NT2/D1 (cell line): ENCODE measurements around the gene COL21A1.

Experiments
- DNase-seq: peaks from one replicate; pipeline ENCODE4 v3.0.0-alpha.2; 2011; ENCODE audit warnings: low read depth, low spot score
- H3K27me3 ChIP-seq: 2 replicates; pipeline ENCODE4 v1.6.0; 2011; ENCODE audit warnings: mild to moderate bottlenecking; ENCODE audit not compliant: insufficient read length, insufficient read depth
- H3K36me3 ChIP-seq: 2 replicates; pipeline ENCODE4 v1.6.1; 2011; ENCODE audit warnings: mild to moderate bottlenecking, low read length, mixed read lengths; ENCODE audit not compliant: insufficient read depth, insufficient read length
- H3K4me1 ChIP-seq: 2 replicates; pipeline ENCODE4 v1.5.1; 2011; ENCODE audit not compliant: insufficient read depth, insufficient read length
- H3K4me3 ChIP-seq: 2 replicates; pipeline ENCODE4 v1.5.1; 2011; ENCODE audit warnings: low read depth; ENCODE audit not compliant: insufficient read length
- H3K9ac ChIP-seq: 2 replicates; pipeline ENCODE4 v1.6.0; 2011; ENCODE audit warnings: low read depth; ENCODE audit not compliant: insufficient read length
- H3K9me3 ChIP-seq: 2 replicates; pipeline ENCODE4 v1.5.1; 2011; ENCODE audit warnings: mild to moderate bottlenecking, low read length; ENCODE audit not compliant: insufficient read depth
- SUZ12 ChIP-seq: IDR thresholded peaks from 2 replicates; pipeline ENCODE4 v1.6.1; 2011; ENCODE audit not compliant: insufficient read length, insufficient read depth; ENCODE audit errors: extremely low read depth
- YY1 ChIP-seq: IDR thresholded peaks from 2 replicates; pipeline ENCODE4 v1.6.1; 2011; ENCODE audit not compliant: insufficient read length, insufficient read depth
- ZNF274 ChIP-seq: IDR thresholded peaks from 2 replicates; pipeline ENCODE4 v1.6.1; 2011; ENCODE audit warnings: mild to moderate bottlenecking, low read depth, low read length

COL21A1 gene

DNA sequence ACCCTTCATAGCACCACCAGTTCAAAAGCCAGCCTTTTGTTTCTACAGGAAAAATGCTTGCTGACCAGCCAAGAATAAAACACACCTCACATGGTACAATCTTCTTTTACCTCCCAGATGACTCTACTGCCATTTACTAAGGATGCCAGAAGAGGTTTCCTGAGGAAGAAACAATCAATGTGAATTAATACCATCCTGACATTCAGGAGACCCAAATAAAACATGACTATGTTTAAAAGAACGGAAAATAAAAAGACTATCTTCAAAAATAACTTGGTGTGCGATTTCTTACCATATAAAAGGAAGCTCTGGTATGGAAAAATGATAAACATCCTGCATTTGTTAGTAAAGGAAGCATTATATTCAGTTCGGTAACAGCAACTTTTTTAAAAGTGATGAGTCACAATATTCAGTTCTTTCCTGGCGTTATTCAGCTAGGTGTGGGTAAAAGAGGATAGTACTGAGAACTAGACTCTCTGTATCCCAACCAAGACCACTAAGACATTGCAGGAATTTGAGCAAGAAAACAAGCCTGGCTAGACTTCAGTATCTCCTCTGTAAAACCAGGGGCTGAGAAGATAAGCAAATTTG, 16.3 kb downstream of the COL21A1 start:
- no peak for DNase-seq
- H3K4me3 ChIP-seq, result no peak overlapping the region
- no peak overlapping the region for H3K9ac ChIP-seq
- H3K4me1 ChIP-seq, result no peaks in the 10 kb centered on the region
- TF ChIP-seq YY1, result no peak
- no peak for TF ChIP-seq SUZ12
- TF ChIP-seq ZNF274, result no peak
- no peaks in the 10 kb centered on the region for H3K27me3 ChIP-seq
- no peaks in the 10 kb centered on the region for H3K36me3 ChIP-seq
- H3K9me3 ChIP-seq, result no peaks in the 10 kb centered on the region

DNA sequence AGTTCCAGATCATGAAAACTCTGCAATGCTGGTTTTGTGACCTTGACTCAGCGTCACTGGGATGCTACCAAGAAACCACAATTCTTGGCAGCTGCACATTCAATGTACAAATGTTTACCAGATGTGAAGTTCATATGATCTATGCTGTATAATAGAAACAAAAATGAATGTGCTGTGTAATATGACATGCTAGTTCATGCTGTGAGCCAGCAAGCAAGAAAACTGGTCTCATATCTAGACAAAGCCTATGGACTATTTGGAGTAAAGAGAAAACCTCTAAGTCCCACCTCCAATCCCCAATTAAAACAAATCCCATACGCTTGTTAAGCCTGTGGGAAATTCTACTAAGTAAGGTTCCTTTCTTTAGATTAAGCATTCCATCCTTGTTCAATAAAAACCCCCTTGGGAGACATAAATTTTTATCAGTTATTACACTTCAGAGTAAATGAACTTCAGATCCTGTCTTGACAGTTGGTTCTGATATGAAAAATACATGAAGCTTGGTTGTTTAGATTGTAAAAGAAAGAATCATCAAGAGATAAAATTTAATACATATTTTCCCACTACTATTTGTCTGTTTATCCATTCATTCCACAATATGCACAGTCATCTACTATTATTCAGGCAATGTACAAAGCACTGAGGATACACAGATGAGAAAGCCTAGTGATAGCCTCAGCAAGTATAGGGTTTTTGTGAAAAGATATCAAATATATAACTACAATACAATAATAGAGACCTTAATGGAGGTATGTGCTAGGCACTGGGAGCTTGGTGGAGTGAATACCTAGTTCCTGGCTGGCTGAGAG, 20.1 kb downstream of the COL21A1 start:
- H3K36me3 ChIP-seq, result no peaks in the 10 kb centered on the region
- H3K9ac ChIP-seq, result no peak overlapping the region
- no peaks in the 10 kb centered on the region for H3K27me3 ChIP-seq
- no peak overlapping the region for H3K4me3 ChIP-seq
- DNase-seq, result no peak
- H3K4me1 ChIP-seq, result no peaks in the 10 kb centered on the region
- no peaks in the 10 kb centered on the region for H3K9me3 ChIP-seq
- TF ChIP-seq SUZ12 (no peak), ZNF274 (no peak), YY1 (no peak)

DNA sequence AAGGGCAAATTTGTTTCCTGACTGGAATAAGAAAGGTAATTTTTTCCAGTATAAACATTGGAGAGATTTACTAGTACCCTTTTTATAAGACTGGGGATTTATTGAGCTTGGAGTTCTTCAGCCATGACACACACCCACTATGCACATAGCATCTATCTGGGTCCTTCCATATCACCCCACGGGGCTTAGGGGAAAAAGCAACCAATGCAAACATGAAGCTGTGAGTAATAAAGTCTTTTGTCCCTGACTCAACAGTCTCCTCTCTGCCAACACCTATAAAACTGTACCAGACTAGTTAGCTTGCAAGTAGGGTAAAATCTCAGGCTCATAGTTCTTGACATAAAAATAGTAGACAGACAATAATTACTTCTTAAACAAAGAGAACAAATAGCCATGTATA, 23.4 kb downstream of the COL21A1 start:
- no peaks in the 10 kb centered on the region for H3K27me3 ChIP-seq
- no peak for DNase-seq
- no peak overlapping the region for H3K4me3 ChIP-seq
- H3K4me1 ChIP-seq, result no peaks in the 10 kb centered on the region
- TF ChIP-seq SUZ12, result no peak
- no peak for TF ChIP-seq ZNF274
- TF ChIP-seq YY1, result no peak
- H3K9ac ChIP-seq, result no peak overlapping the region
- H3K9me3 ChIP-seq, result no peaks in the 10 kb centered on the region
- H3K36me3 ChIP-seq, result no peaks in the 10 kb centered on the region

DNA sequence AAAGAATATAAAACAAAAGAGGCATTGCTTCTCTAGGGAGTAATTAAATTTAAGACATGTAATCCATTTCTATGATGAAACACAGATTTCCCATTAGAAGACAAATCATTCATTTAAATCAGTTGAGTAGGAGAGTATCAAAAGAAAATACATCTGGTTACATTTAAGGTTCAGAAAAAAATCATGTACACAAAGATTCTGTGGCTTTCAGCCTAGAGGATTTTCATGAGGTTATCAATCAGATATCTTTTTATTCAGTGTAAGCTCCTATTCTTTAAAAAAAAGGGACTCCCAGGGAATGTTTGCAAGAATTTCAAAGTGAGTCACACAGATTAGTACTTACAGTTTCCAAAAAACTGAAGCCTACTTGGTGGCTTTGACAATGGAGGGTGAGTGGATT, 24.9 kb downstream of the COL21A1 start:
- no peak overlapping the region for H3K4me3 ChIP-seq
- no peak for DNase-seq
- TF ChIP-seq SUZ12 (no peak), ZNF274 (no peak), YY1 (no peak)

DNA sequence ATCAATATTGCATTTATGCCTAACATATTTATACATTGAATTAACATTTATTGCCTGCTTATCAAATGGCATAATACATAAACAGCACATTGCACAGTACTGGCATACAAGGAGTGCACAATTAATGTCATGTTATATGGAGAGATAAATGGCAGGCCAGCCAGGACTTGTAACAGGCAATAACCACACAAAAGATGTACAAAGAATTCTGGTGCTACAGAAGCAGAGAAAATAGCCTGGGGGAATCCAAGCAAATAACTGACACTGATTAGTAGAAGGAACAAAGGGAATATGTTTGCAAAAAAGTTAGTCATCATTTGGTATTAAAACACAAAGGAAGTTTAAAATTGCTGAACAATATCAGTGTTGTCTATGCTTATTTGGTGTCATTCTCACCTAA, 27.3 kb downstream of the COL21A1 start:
- TF ChIP-seq SUZ12, result no peak
- TF ChIP-seq YY1, result no peak
- TF ChIP-seq ZNF274, result no peak
- no peak for DNase-seq

More for the DNA sequence above, 24.9 kb downstream of the COL21A1 start:
- no peaks in the 10 kb centered on the region for H3K36me3 ChIP-seq
- H3K4me1 ChIP-seq, result no peaks in the 10 kb centered on the region
- no peaks in the 10 kb centered on the region for H3K9me3 ChIP-seq
- H3K27me3 ChIP-seq, result no peaks in the 10 kb centered on the region
- H3K9ac ChIP-seq, result no peak overlapping the region

DNA sequence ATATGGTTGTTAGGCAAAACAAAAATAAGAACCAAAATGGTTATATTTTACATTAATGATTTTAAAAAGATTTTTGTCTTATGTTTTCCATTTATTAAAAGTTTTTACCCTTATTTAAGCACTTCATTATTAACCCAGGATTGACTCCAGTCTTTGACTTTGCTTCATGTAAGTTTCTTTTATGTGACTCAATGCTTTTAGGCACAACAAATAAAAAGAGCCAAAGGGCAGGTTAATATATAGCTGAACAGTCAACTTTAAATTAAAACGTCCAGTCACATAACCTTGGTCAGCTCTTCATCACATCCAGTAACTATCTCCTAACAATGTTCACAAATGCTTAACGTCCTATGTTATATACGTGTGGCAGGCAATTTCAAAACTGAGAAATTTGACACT, 32.7 kb downstream of the COL21A1 start:
- no peak overlapping the region for H3K9ac ChIP-seq
- no peaks in the 10 kb centered on the region for H3K4me1 ChIP-seq
- H3K4me3 ChIP-seq, result no peak overlapping the region
- no peaks in the 10 kb centered on the region for H3K9me3 ChIP-seq
- no peak for TF ChIP-seq SUZ12
- no peak for TF ChIP-seq YY1
- no peak for TF ChIP-seq ZNF274
- H3K36me3 ChIP-seq, result no peaks in the 10 kb centered on the region
- H3K27me3 ChIP-seq, result no peaks in the 10 kb centered on the region
- DNase-seq, result no peak

More for the DNA sequence above, 27.3 kb downstream of the COL21A1 start:
- no peaks in the 10 kb centered on the region for H3K9me3 ChIP-seq
- H3K9ac ChIP-seq, result no peak overlapping the region
- no peaks in the 10 kb centered on the region for H3K27me3 ChIP-seq
- H3K4me3 ChIP-seq, result no peak overlapping the region
- H3K36me3 ChIP-seq, result no peaks in the 10 kb centered on the region
- no peaks in the 10 kb centered on the region for H3K4me1 ChIP-seq

DNA sequence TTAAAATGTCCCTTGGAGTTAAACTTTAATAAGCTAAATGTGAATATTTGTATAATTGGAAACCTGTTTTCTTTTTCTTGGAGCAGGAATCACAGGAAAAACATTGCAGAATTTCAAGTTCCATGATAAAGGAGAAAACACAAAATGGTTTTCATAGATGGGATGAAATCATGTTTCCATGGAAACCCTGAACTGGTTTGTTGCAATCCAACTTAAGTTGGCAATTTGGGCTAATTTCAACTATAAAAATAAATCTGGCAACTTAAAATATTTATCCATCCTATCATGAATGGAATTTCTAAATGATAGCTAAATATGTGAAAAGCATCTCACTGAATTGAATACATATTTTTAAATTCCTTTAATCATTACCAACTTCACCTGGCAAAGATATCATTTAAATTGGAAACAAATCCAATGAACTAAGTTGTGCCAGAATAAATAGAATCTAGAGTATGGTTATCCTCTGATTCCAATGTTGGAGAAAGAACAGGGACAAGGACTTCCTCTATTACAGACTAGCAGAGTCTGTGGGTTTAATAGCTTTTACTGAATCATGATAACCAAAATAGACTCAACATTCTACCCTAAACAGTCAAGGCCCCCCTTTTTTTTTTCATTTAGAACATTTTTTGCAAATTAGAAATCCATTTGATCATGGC, 33.2 kb downstream of the COL21A1 start:
- Histone ChIP-seq H3K36me3 (no peaks in the 10 kb centered on the region), H3K27me3 (no peaks in the 10 kb centered on the region), H3K9me3 (no peaks in the 10 kb centered on the region), H3K9ac (no peak overlapping the region), H3K4me3 (no peak overlapping the region), H3K4me1 (no peaks in the 10 kb centered on the region)
- no peak for DNase-seq
- TF ChIP-seq SUZ12, result no peak
- no peak for TF ChIP-seq YY1
